Measurements from ENCODE around the gene RAB40C.

DNA sequence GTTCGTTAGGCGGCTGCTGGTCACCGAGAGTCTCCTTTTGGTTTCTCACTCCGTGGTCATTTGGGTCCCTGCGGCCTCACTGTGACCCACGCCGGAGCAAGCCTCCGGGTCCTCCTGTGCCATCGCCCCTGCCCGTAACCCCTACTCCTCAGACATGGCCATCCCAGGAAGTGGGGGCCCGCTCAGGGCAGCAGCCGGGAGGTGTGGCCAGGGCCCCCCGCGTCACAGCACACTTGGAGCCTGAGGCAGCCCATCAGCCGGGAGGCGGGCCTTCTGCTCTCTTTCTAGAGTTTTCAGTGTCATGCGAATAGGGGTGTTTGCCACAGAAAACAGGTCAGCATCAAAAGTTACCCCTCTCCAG lies 33.0 kb downstream of the RAB40C start:
- TF ChIP-seq EZH2 (IDR thresholded peaks at IDR 0.05) (no peak), POLR2AphosphoS5 (IDR thresholded peaks at IDR 0.05; ENCODE audit: borderline replicate concordance, low read depth, low read length) (no peak), FOXP2 (optimal IDR thresholded peaks at IDR 0.05; ENCODE audit: control extremely low read depth, extremely low read length, insufficient read depth) (no peak)
